PC-9 (cell line): ENCODE measurements around the gene VPS16.

Experiments
- EZH2 ChIP-seq: fragments of 200-600 bp; sonication (generic); IDR thresholded peaks from 2 replicates; pipeline ENCODE4 v1.8.0; 2017; ENCODE audit warnings: antibody characterized with exemption, low read depth
- TF ChIP-seq, protein P1 (sequence below): fragments of 200-600 bp; sonication (generic); conservative IDR thresholded peaks from 2 replicates; pipeline ENCODE4 v1.6.1; 2017; ENCODE audit warnings: mixed run types, antibody characterized with exemption, mild to moderate bottlenecking, moderate library complexity

DNA sequence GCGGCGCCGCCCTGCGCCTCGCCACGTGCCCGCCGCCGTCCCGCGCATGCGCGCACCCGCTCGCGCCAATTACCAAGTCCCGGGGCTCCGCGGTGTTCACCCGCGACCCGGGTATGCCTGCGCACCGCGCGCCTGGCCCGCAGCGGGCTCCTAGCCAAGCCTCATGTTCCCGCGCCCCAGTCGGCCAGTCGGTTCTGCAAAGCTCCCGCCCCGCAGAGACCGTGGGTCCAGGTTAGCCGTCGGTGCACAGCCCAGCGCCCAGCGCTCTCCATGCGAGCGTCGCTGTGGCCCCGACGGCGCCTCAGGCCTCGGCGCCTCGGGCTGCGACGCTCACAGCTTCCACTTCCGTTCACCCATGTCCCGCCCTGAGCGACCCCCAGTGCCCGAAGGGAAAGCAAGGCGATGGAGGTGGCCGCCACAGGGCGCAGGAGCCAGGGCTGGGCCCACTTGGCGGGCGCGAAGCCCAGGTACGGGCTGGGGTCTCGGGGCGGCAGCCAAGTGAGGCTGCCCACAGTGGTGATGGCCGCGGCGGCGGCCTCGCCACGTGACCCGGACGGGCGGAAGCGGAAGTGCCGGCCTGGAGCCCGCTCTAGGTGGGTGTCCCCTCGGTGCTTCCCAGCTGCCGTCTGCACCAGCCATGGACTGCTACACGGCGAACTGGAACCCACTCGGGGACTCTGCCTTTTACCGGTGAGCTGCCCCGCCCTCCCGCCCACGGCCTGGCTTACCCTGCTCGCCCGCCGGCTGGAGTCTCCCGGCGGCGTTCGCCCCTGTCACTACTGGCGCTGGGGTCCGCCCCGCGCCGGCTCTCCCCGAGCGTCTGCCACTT is at the start of gene VPS16, which contains the start of gene PCED1A:
- TF ChIP-seq, protein P1, sequence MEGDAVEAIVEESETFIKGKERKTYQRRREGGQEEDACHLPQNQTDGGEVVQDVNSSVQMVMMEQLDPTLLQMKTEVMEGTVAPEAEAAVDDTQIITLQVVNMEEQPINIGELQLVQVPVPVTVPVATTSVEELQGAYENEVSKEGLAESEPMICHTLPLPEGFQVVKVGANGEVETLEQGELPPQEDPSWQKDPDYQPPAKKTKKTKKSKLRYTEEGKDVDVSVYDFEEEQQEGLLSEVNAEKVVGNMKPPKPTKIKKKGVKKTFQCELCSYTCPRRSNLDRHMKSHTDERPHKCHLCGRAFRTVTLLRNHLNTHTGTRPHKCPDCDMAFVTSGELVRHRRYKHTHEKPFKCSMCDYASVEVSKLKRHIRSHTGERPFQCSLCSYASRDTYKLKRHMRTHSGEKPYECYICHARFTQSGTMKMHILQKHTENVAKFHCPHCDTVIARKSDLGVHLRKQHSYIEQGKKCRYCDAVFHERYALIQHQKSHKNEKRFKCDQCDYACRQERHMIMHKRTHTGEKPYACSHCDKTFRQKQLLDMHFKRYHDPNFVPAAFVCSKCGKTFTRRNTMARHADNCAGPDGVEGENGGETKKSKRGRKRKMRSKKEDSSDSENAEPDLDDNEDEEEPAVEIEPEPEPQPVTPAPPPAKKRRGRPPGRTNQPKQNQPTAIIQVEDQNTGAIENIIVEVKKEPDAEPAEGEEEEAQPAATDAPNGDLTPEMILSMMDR: no peak
- TF ChIP-seq EZH2: no peak
